Measurements from ENCODE around the gene FAR2. TPM values are rescaled to one million over a fixed set of nuclear protein-coding genes. Genes with fewer than 3 reads are reported as not detected.
"Not testable (repeated sequence)": the region's sequence is repeated elsewhere in the genome, so short reads cannot be mapped to it uniquely, and the experiment has no call there.

FAR2 gene
- total RNA-seq, 1 donor = 10.5 TPM

GRCh38 chr12:29132316-29132715 lies 16.8 kb upstream of the FAR2 start:
- Histone ChIP-seq H3K4me3 (ENCODE audit: insufficient read depth, low read length) (no peak overlapping the region), H3K4me2 (ENCODE audit: insufficient read depth, low read length) (no peak overlapping the region), H3K9me3 (ENCODE audit: low read depth, low read length) (no peaks in the 10 kb centered on the region), H4K20me1 (ENCODE audit: insufficient read depth, low read length) (no peaks in the 10 kb centered on the region), H3K27ac (ENCODE audit: low read depth, low read length) (no peak overlapping the region), H3K79me2 (ENCODE audit: insufficient read depth, low read length) (no peaks in the 10 kb centered on the region), H3K4me1 (ENCODE audit: insufficient read depth, low read length) (peaks cover 8% of the 10 kb centered on the region), H3K36me3 (ENCODE audit: insufficient read depth, low read length) (no peaks in the 10 kb centered on the region), H2AFZ (ENCODE audit: low read length) (no peak overlapping the region), H3K27me3 (ENCODE audit: insufficient read depth, low read length) (no peaks in the 10 kb centered on the region)
- no peak for DNase-seq (ENCODE audit: insufficient read length, low spot score, missing footprints)
- TF ChIP-seq CTCF (IDR thresholded peaks at IDR 0.05; ENCODE audit: extremely low read depth, low read depth, low read length) = no peak

DNA sequence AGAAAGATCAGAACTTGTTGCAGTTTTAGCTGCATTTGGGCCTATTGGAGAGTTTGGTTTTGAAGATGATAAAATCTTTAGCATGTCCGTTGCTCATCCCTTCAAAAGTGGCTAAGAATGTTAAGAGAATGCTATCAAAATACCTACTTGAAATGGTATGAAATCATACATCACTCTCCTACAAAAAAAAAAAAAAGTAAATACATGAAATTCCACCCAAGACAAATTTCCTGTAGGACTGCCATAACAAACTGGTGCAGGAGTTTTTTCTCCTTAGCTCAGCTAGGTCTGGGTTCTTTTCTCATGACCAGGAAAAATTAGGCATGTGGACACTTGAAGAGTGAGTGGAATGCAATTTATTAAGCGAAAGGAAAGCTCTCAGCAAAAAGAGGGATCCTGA lies 15.9 kb upstream of the FAR2 start:
- no peak for DNase-seq (ENCODE audit: insufficient read length, low spot score, missing footprints)
- Histone ChIP-seq H4K20me1 (ENCODE audit: insufficient read depth, low read length) (no peaks in the 10 kb centered on the region), H2AFZ (ENCODE audit: low read length) (no peak overlapping the region), H3K79me2 (ENCODE audit: insufficient read depth, low read length) (no peaks in the 10 kb centered on the region), H3K36me3 (ENCODE audit: insufficient read depth, low read length) (no peaks in the 10 kb centered on the region), H3K27me3 (ENCODE audit: insufficient read depth, low read length) (no peaks in the 10 kb centered on the region), H3K4me2 (ENCODE audit: insufficient read depth, low read length) (no peak overlapping the region), H3K4me1 (ENCODE audit: insufficient read depth, low read length) (peaks cover 8% of the 10 kb centered on the region), H3K27ac (ENCODE audit: low read depth, low read length) (no peak overlapping the region), H3K4me3 (ENCODE audit: insufficient read depth, low read length) (no peak overlapping the region), H3K9me3 (ENCODE audit: low read depth, low read length) (no peaks in the 10 kb centered on the region)
- no peak for TF ChIP-seq CTCF (IDR thresholded peaks at IDR 0.05; ENCODE audit: extremely low read depth, low read depth, low read length)

DNA sequence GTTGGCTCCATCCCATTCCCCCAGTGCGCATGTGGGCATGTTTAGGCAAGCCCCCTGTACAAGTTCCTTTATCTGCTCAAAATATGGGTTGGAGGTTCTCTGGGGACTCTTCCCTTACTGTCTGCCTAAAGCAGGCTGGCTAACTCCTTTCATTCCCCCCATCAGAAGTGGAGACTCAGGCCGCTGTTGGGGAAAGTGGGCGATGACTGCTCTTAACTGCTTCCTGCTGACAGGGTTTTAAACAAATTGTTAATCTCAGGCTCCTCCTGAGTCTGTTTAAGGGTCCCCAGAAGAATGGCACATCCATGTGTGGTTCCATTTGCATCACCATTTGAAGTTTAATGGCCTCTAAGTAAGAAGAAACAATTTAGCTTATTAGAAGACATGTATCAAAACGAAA lies 15.4 kb upstream of the FAR2 start:
- no peaks in the 10 kb centered on the region for H3K79me2 ChIP-seq (ENCODE audit: insufficient read depth, low read length)
- H3K36me3 ChIP-seq (ENCODE audit: insufficient read depth, low read length) = no peaks in the 10 kb centered on the region
- no peak overlapping the region for H3K4me2 ChIP-seq (ENCODE audit: insufficient read depth, low read length)
- peaks cover 8% of the 10 kb centered on the region for H3K4me1 ChIP-seq (ENCODE audit: insufficient read depth, low read length)
- H3K27me3 ChIP-seq (ENCODE audit: insufficient read depth, low read length) = no peaks in the 10 kb centered on the region
- H2AFZ ChIP-seq (ENCODE audit: low read length) = peak overlapping the region; percentile 33
- no peak overlapping the region for H3K4me3 ChIP-seq (ENCODE audit: insufficient read depth, low read length)
- H3K27ac ChIP-seq (ENCODE audit: low read depth, low read length) = no peak overlapping the region
- H3K9me3 ChIP-seq (ENCODE audit: low read depth, low read length) = no peaks in the 10 kb centered on the region
- TF ChIP-seq CTCF (IDR thresholded peaks at IDR 0.05; ENCODE audit: extremely low read depth, low read depth, low read length) = no peak
- H4K20me1 ChIP-seq (ENCODE audit: insufficient read depth, low read length) = no peaks in the 10 kb centered on the region
- DNase-seq (ENCODE audit: insufficient read length, low spot score, missing footprints) = no peak

DNA sequence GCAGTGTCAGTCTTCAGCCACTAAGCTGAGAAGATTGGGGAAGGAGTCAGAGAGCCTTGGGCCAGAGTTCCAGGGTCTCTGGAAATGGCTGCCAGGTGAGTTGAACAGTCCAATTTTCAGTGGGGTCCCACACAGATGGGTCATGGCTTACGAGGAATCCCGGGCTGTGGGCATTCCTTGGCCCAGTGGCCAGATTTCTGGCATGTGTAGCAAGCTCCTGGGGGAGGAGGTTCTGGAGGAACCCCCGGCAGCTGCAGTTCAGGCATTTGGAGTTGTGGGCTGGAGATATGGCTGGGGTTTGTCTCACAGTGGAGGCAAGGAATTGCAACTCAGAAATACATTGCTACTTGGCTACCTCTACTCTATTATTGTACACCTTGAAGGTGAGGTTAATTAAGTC lies 10.8 kb upstream of the FAR2 start:
- H4K20me1 ChIP-seq (ENCODE audit: insufficient read depth, low read length); H3K27ac ChIP-seq (ENCODE audit: low read depth, low read length); H2AFZ ChIP-seq (ENCODE audit: low read length); H3K4me3 ChIP-seq (ENCODE audit: insufficient read depth, low read length); H3K79me2 ChIP-seq (ENCODE audit: insufficient read depth, low read length); H3K4me2 ChIP-seq (ENCODE audit: insufficient read depth, low read length); DNase-seq (ENCODE audit: insufficient read length, low spot score, missing footprints); H3K9me3 ChIP-seq (ENCODE audit: low read depth, low read length); H3K27me3 ChIP-seq (ENCODE audit: insufficient read depth, low read length); H3K36me3 ChIP-seq (ENCODE audit: insufficient read depth, low read length); H3K4me1 ChIP-seq (ENCODE audit: insufficient read depth, low read length): not testable (repeated sequence)

DNA sequence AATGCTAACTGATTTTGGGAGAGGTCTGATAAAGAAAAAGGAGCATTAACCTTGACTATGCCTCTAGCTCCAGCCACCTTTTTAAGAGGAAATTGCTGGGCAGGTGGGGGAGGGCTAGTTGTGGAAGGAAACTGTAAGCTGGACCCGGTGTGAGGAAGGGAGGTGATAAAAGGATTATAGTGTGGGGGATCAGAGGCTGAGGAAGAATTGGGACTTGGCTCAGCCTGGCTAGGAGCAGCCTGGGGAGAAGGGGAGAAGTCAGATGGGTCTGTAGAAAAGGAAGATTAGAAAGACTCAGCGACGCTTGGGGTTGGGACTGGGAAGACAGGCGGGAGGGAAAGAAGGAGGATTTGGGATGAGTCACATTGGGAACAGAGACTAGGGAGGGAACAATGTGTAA lies 10.2 kb upstream of the FAR2 start:
- H3K4me2 ChIP-seq (ENCODE audit: insufficient read depth, low read length); H3K36me3 ChIP-seq (ENCODE audit: insufficient read depth, low read length); H3K9me3 ChIP-seq (ENCODE audit: low read depth, low read length); H3K4me3 ChIP-seq (ENCODE audit: insufficient read depth, low read length); H3K79me2 ChIP-seq (ENCODE audit: insufficient read depth, low read length); H3K4me1 ChIP-seq (ENCODE audit: insufficient read depth, low read length); H4K20me1 ChIP-seq (ENCODE audit: insufficient read depth, low read length); DNase-seq (ENCODE audit: insufficient read length, low spot score, missing footprints); H3K27ac ChIP-seq (ENCODE audit: low read depth, low read length); H2AFZ ChIP-seq (ENCODE audit: low read length); H3K27me3 ChIP-seq (ENCODE audit: insufficient read depth, low read length): not testable (repeated sequence)
